ENCODE data around the gene RPS6KC1. TPM values are rescaled to one million over a fixed set of nuclear protein-coding genes. Genes with fewer than 3 reads are reported as not detected.

The RPS6KC1 gene
- total and polyA plus RNA-seq, 2 donors (not counting 1 experiment from before 2014, with no cell fraction given): 2.4 to 19.0 TPM

GRCh38 chr1:213003256-213003655 is 47.8 kb upstream of the RPS6KC1 start:
- no peaks in the 10 kb centered on the region for H3K9me3 ChIP-seq (ENCODE audit: control extremely low read depth in 1 of 3, control insufficient read depth in 2 of 3, insufficient read depth in 1 of 3, low read length in 2 of 3)
- H2AFZ ChIP-seq (ENCODE audit: insufficient read depth, low read depth, low read length, poor library complexity, severe bottlenecking): no peak overlapping the region
- Mint-ChIP-seq H3K27me3 (no peaks in the 10 kb centered on the region), H3K27ac (no peak overlapping the region), H3K9me3 (ENCODE audit: insufficient read depth) (no peaks in the 10 kb centered on the region), H3K4me1 (no peaks in the 10 kb centered on the region), H3K4me3 (no peak overlapping the region)
- H3K9ac ChIP-seq (ENCODE audit: low read length): no peak overlapping the region
- no peaks in the 10 kb centered on the region for H4K20me1 ChIP-seq (ENCODE audit: control insufficient read depth, insufficient read depth, low read length, poor library complexity, severe bottlenecking)
- ChIA-PET POLR2A (no interaction called here), CTCF (interaction anchor here (0.6 to 2.6 kb wide), 4 partner anchors 8 to 1459 kb away, joined by 3 to 11 read pairs (median 3); no protein-coding TSS in a partner anchor)
- DNase-seq (no peak), ATAC-seq (ENCODE audit: low read depth) (no peak)
- peaks cover 7 to 44% of the 10 kb centered on the region in 2 experiments for H3K36me3 ChIP-seq (replicated peaks in 1 of 2; ENCODE audit: control extremely low read depth in 1 of 2, control insufficient read depth in 1 of 2, extremely low read depth in 1 of 2, insufficient read depth in 2 of 2, low read length in 1 of 2)
- H3K79me2 ChIP-seq (ENCODE audit: control insufficient read depth, insufficient read depth, low read length): no peaks in the 10 kb centered on the region
- H3K4me1 ChIP-seq (ENCODE audit: control insufficient read depth in 2 of 2, insufficient read depth in 2 of 2, low read length in 2 of 2): no peaks in the 10 kb centered on the region
- WGBS (ENCODE audit: insufficient coverage): no CpG with 5 or more reads among the region's 3 CpGs
- TF ChIP-seq EZH2 (IDR thresholded peaks at IDR 0.05; ENCODE audit: borderline replicate concordance, insufficient read depth, low read depth, low read length, poor library complexity, severe bottlenecking) (no peak), CTCF (IDR thresholded peaks at IDR 0.05) (no peak)
- H3K27ac ChIP-seq (ENCODE audit: low read length in 2 of 2): no peak overlapping the region
- intact Hi-C loops (cut with micrococcal nuclease): no loop called here
- H3K27me3 ChIP-seq (replicated peaks in 1 of 4; ENCODE audit: control extremely low read depth in 1 of 4, control insufficient read depth in 3 of 4, insufficient read depth in 4 of 4, low read length in 3 of 4): no peaks in the 10 kb centered on the region
- no peak overlapping the region for H3K4me3 ChIP-seq (ENCODE audit: control extremely low read depth in 1 of 5, extremely low read depth in 1 of 5, insufficient read depth in 1 of 5, low read depth in 2 of 5, low read length in 4 of 5)
- H3K4me2 ChIP-seq (replicated peaks; ENCODE audit: low read depth, low read length, poor library complexity, severe bottlenecking): no peak overlapping the region

- Histone ChIP-seq H3K27me3 (replicated peaks in 1 of 4; ENCODE audit: control extremely low read depth in 1 of 4, control insufficient read depth in 3 of 4, insufficient read depth in 4 of 4, low read length in 3 of 4) (no peaks in the 10 kb centered on the region), H3K9ac (ENCODE audit: low read length) (no peak overlapping the region), H3K4me3 (ENCODE audit: control extremely low read depth in 1 of 5, extremely low read depth in 1 of 5, insufficient read depth in 1 of 5, low read depth in 2 of 5, low read length in 4 of 5) (no peak overlapping the region), H3K79me2 (ENCODE audit: control insufficient read depth, insufficient read depth, low read length) (peaks cover 31% of the 10 kb centered on the region), H3K27ac (ENCODE audit: low read length in 2 of 2) (no peak overlapping the region), H2AFZ (ENCODE audit: insufficient read depth, low read depth, low read length, poor library complexity, severe bottlenecking) (no peak overlapping the region), H3K9me3 (ENCODE audit: control extremely low read depth in 1 of 3, control insufficient read depth in 2 of 3, insufficient read depth in 1 of 3, low read length in 2 of 3) (no peaks in the 10 kb centered on the region), H3K36me3 (replicated peaks in 1 of 2; ENCODE audit: control extremely low read depth in 1 of 2, control insufficient read depth in 1 of 2, extremely low read depth in 1 of 2, insufficient read depth in 2 of 2, low read length in 1 of 2) (peaks cover 3 to 52% of the 10 kb centered on the region in 2 experiments), H3K4me1 (ENCODE audit: control insufficient read depth in 2 of 2, insufficient read depth in 2 of 2, low read length in 2 of 2) (no peaks in the 10 kb centered on the region), H3K4me2 (replicated peaks; ENCODE audit: low read depth, low read length, poor library complexity, severe bottlenecking) (no peak overlapping the region), H4K20me1 (ENCODE audit: control insufficient read depth, insufficient read depth, low read length, poor library complexity, severe bottlenecking) (peaks cover 7% of the 10 kb centered on the region)
- H3K4me1 Mint-ChIP-seq: peaks cover 14% of the 10 kb centered on the region
- TF ChIP-seq EZH2 (IDR thresholded peaks at IDR 0.05; ENCODE audit: borderline replicate concordance, insufficient read depth, low read depth, low read length, poor library complexity, severe bottlenecking) (no peak), CTCF (IDR thresholded peaks at IDR 0.05) (no peak)
- ATAC-seq (ENCODE audit: low read depth): no peak
- POLR2A ChIA-PET: no interaction called here
- H3K27ac Mint-ChIP-seq: no peak overlapping the region
- H3K4me3 Mint-ChIP-seq: no peak overlapping the region
- CTCF ChIA-PET: interaction anchor here (0.6 kb wide), 1 partner anchor 1329 kb away, joined by 5 read pairs; no protein-coding TSS in a partner anchor
- intact Hi-C loops (cut with micrococcal nuclease): no loop called here
- no peak for DNase-seq
- WGBS (ENCODE audit: insufficient coverage): no CpG with 5 or more reads among the region's 2 CpGs
- H3K27me3 Mint-ChIP-seq: no peaks in the 10 kb centered on the region
- H3K9me3 Mint-ChIP-seq (ENCODE audit: insufficient read depth): no peaks in the 10 kb centered on the region
Observed at GRCh38 chr1:213008564-213008963, 42.5 kb upstream of the RPS6KC1 start.
